ENCODE results near the gene REXO4. TPM values are rescaled to one million over a fixed set of nuclear protein-coding genes. Genes with fewer than 3 reads are reported as not detected.

REXO4 gene
- total and polyA plus RNA-seq, 9 of the 15 experiments (the other 6 are each of a cell fraction or from before 2014, with no cell fraction given), result 3.4 to 72.9 (median 31.1) TPM

GRCh38 chr9:133417541-133418461 is at the start of gene REXO4 (continued):
- no peak for TF ChIP-seq NFXL1 (CRISPR knock-in tag; IDR thresholded peaks at IDR 0.05)
- no peak for TF ChIP-seq SAFB (IDR thresholded peaks at IDR 0.05; ENCODE audit: borderline replicate concordance, low read depth, low read length)
- TF ChIP-seq PREB (CRISPR knock-in tag; IDR thresholded peaks at IDR 0.05), result peak; percentile 65; the same call in 1 of the 2 replicates
- peak; percentile 82 for TF ChIP-seq POLR2A (conservative IDR thresholded peaks at IDR 0.05)
- no peak for TF ChIP-seq ZNF507 (tag; conservative IDR thresholded peaks at IDR 0.05)
- TF ChIP-seq, protein P1, sequence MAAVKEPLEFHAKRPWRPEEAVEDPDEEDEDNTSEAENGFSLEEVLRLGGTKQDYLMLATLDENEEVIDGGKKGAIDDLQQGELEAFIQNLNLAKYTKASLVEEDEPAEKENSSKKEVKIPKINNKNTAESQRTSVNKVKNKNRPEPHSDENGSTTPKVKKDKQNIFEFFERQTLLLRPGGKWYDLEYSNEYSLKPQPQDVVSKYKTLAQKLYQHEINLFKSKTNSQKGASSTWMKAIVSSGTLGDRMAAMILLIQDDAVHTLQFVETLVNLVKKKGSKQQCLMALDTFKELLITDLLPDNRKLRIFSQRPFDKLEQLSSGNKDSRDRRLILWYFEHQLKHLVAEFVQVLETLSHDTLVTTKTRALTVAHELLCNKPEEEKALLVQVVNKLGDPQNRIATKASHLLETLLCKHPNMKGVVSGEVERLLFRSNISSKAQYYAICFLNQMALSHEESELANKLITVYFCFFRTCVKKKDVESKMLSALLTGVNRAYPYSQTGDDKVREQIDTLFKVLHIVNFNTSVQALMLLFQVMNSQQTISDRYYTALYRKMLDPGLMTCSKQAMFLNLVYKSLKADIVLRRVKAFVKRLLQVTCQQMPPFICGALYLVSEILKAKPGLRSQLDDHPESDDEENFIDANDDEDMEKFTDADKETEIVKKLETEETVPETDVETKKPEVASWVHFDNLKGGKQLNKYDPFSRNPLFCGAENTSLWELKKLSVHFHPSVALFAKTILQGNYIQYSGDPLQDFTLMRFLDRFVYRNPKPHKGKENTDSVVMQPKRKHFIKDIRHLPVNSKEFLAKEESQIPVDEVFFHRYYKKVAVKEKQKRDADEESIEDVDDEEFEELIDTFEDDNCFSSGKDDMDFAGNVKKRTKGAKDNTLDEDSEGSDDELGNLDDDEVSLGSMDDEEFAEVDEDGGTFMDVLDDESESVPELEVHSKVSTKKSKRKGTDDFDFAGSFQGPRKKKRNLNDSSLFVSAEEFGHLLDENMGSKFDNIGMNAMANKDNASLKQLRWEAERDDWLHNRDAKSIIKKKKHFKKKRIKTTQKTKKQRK (IDR thresholded peaks at IDR 0.05; ENCODE audit: borderline replicate concordance, low read depth, low read length), result no peak
- TF ChIP-seq, protein P2, sequence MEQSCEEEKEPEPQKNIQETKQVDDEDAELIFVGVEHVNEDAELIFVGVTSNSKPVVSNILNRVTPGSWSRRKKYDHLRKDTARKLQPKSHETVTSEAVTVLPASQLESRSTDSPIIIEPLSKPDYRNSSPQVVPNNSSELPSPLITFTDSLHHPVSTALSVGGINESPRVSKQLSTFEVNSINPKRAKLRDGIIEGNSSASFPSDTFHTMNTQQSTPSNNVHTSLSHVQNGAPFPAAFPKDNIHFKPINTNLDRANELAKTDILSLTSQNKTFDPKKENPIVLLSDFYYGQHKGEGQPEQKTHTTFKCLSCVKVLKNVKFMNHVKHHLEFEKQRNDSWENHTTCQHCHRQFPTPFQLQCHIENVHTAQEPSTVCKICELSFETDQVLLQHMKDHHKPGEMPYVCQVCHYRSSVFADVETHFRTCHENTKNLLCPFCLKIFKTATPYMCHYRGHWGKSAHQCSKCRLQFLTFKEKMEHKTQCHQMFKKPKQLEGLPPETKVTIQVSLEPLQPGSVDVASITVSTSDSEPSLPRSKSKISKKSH (CRISPR knock-in tag; IDR thresholded peaks at IDR 0.05), result no peak
- TF ChIP-seq, protein P3, sequence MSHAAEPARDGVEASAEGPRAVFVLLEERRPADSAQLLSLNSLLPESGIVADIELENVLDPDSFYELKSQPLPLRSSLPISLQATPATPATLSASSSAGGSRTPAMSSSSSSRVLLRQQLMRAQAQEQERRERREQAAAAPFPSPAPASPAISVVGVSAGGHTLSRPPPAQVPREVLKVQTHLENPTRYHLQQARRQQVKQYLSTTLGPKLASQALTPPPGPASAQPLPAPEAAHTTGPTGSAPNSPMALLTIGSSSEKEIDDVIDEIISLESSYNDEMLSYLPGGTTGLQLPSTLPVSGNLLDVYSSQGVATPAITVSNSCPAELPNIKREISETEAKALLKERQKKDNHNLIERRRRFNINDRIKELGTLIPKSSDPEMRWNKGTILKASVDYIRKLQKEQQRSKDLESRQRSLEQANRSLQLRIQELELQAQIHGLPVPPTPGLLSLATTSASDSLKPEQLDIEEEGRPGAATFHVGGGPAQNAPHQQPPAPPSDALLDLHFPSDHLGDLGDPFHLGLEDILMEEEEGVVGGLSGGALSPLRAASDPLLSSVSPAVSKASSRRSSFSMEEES (CRISPR knock-in tag; IDR thresholded peaks at IDR 0.05), result no peak
- TF ChIP-seq SRSF1 (IDR thresholded peaks at IDR 0.05; ENCODE audit: low read depth, low read length), result no peak
- TF ChIP-seq, protein P4, sequence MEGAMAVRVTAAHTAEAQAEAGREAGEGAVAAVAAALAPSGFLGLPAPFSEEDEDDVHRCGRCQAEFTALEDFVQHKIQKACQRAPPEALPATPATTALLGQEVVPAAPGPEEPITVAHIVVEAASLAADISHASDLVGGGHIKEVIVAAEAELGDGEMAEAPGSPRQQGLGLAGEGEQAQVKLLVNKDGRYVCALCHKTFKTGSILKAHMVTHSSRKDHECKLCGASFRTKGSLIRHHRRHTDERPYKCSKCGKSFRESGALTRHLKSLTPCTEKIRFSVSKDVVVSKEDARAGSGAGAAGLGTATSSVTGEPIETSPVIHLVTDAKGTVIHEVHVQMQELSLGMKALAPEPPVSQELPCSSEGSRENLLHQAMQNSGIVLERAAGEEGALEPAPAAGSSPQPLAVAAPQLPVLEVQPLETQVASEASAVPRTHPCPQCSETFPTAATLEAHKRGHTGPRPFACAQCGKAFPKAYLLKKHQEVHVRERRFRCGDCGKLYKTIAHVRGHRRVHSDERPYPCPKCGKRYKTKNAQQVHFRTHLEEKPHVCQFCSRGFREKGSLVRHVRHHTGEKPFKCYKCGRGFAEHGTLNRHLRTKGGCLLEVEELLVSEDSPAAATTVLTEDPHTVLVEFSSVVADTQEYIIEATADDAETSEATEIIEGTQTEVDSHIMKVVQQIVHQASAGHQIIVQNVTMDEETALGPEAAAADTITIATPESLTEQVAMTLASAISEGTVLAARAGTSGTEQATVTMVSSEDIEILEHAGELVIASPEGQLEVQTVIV (CRISPR knock-in tag; IDR thresholded peaks at IDR 0.05; ENCODE audit: borderline replicate concordance), result no peak
- TF ChIP-seq CHD2 (IDR thresholded peaks at IDR 0.05; ENCODE audit: low read depth, low read length), result no peak
- TF ChIP-seq FOXP1 (CRISPR knock-in tag; IDR thresholded peaks at IDR 0.05), result no peak; the same call in 1 of the 2 replicates
- no peak for TF ChIP-seq DLX4 (CRISPR knock-in tag; IDR thresholded peaks at IDR 0.05)
- no peak for TF ChIP-seq TSC22D4 (tag; IDR thresholded peaks at IDR 0.05)
